Upper lobe of right lung (tissue), 1 donor: ENCODE results near the gene CDH4. TPM values are rescaled to one million over a fixed set of nuclear protein-coding genes. Genes with fewer than 3 reads are reported as not detected.

ENCODE experiments used
- ATAC-seq: fragments of 200-7000 bp; cut with Tn5 transposase; one replicate; pipeline ENCODE4 v1.9.1; 2020; ENCODE audit warnings: mild to moderate bottlenecking, moderate library complexity
- DNase-seq: peaks from one replicate; pipeline ENCODE4 v3.0.0-alpha.2; 2020
- H3K27ac ChIP-seq: fragments of 200-600 bp; one replicate; pipeline ENCODE4 v1.8.0; 2022
- H3K27me3 ChIP-seq: fragments of 200-600 bp; one replicate; pipeline ENCODE4 v1.8.0; 2022; ENCODE audit warnings: mild to moderate bottlenecking
- H3K36me3 ChIP-seq: fragments of 200-600 bp; one replicate; pipeline ENCODE4 v1.8.0; 2022
- H3K4me1 ChIP-seq: fragments of 200-600 bp; one replicate; pipeline ENCODE4 v1.8.0; 2022
- H3K4me3 ChIP-seq: fragments of 200-600 bp; one replicate; pipeline ENCODE4 v1.8.0; 2022; ENCODE audit warnings: mild to moderate bottlenecking
- H3K9me3 ChIP-seq: fragments of 200-600 bp; one replicate; pipeline ENCODE4 v1.8.0; 2022
- CTCF ChIP-seq: fragments of 200-600 bp; IDR thresholded peaks from one replicate; pipeline ENCODE4 v1.8.0; 2022; ENCODE audit warnings: antibody characterized with exemption
- intact Hi-C: fragments of 100-400 bp; cut with DNase I; formaldehyde crosslinking; loops from one replicate; pipeline ENCODE4 v1.11.0; 2022
- total RNA-seq: library from RNA; stranded (reverse); fragmentation: NEBNext Ultra II Directional; extraction: Animal tissue kit (Norgen Biotek cat#: 25700); gene quantifications from one replicate; pipeline ENCODE4 v1.2.1, GENCODE V29; 2021
- donor health status: DM: no; HTN: yes; CAD: no; lungs with severe emphysema.

CDH4 gene
- total RNA-seq, 1 donor from 2014 or later = 0.23 TPM

GRCh38 chr20:61582196-61582923 lies 330.3 kb downstream of the CDH4 start:
- Histone ChIP-seq H3K36me3 (no peaks in the 10 kb centered on the region), H3K4me1 (no peaks in the 10 kb centered on the region), H3K4me3 (no peak overlapping the region), H3K9me3 (no peaks in the 10 kb centered on the region), H3K27me3 (no peaks in the 10 kb centered on the region), H3K27ac (no peak overlapping the region)
- no peak for ATAC-seq
- no peak for TF ChIP-seq CTCF
- DNase-seq = no peak
- intact Hi-C loops = no loop called here

GRCh38 chr20:61583356-61583755 lies 331.3 kb downstream of the CDH4 start:
- Histone ChIP-seq H3K27ac (no peak overlapping the region), H3K27me3 (no peaks in the 10 kb centered on the region), H3K4me1 (no peaks in the 10 kb centered on the region), H3K36me3 (no peaks in the 10 kb centered on the region), H3K9me3 (no peaks in the 10 kb centered on the region), H3K4me3 (no peak overlapping the region)
- no peak for TF ChIP-seq CTCF
- DNase-seq (no peak), ATAC-seq (no peak)
- intact Hi-C loops = no loop called here

- intact Hi-C loops = no loop called here
- Histone ChIP-seq H3K27ac (no peak overlapping the region), H3K4me3 (no peak overlapping the region), H3K27me3 (no peaks in the 10 kb centered on the region), H3K36me3 (no peaks in the 10 kb centered on the region), H3K4me1 (no peaks in the 10 kb centered on the region), H3K9me3 (no peaks in the 10 kb centered on the region)
- ATAC-seq (no peak), DNase-seq (no peak)
- no peak for TF ChIP-seq CTCF
These were observed 332.8 kb downstream of the CDH4 start for GRCh38 chr20:61584851-61585250.

- no peaks in the 10 kb centered on the region for H3K36me3 ChIP-seq
- no peaks in the 10 kb centered on the region for H3K27me3 ChIP-seq
- no peaks in the 10 kb centered on the region for H3K9me3 ChIP-seq
- H3K4me3 ChIP-seq = no peak overlapping the region
- no peak for TF ChIP-seq CTCF
- H3K4me1 ChIP-seq = no peaks in the 10 kb centered on the region
- DNase-seq = no peak
- no peak for ATAC-seq
- intact Hi-C loops = no loop called here
- no peak overlapping the region for H3K27ac ChIP-seq
These were observed 333.7 kb downstream of the CDH4 start for GRCh38 chr20:61585764-61586163.

GRCh38 chr20:61587036-61587435 lies 335.0 kb downstream of the CDH4 start:
- H3K36me3 ChIP-seq = no peaks in the 10 kb centered on the region
- ATAC-seq = no peak
- no peak for DNase-seq
- no peaks in the 10 kb centered on the region for H3K27me3 ChIP-seq
- no peak for TF ChIP-seq CTCF
- H3K4me1 ChIP-seq = no peaks in the 10 kb centered on the region
- no peak overlapping the region for H3K27ac ChIP-seq
- intact Hi-C loops = no loop called here
- no peaks in the 10 kb centered on the region for H3K9me3 ChIP-seq
- H3K4me3 ChIP-seq = no peak overlapping the region
